ENCODE measurements around the gene PLPP3.

PLPP3 gene

GRCh38 chr1:56495538-56495937 is 83.8 kb downstream of the PLPP3 start:
- DNase-seq (ENCODE audit: low read depth): no peak

GRCh38 chr1:56494306-56494705 is 85.1 kb downstream of the PLPP3 start:
- DNase-seq (ENCODE audit: low read depth): no peak

GRCh38 chr1:56493826-56494225 is 85.5 kb downstream of the PLPP3 start:
- DNase-seq (ENCODE audit: low read depth): no peak

- no peak for DNase-seq (ENCODE audit: low read depth)
These were observed 87.9 kb downstream of the PLPP3 start for GRCh38 chr1:56491441-56491840.

GRCh38 chr1:56490619-56491018 is 88.7 kb downstream of the PLPP3 start:
- no peak for DNase-seq (ENCODE audit: low read depth)

- no peak for DNase-seq (ENCODE audit: low read depth)
These were observed 89.7 kb downstream of the PLPP3 start for GRCh38 chr1:56489695-56490094.

GRCh38 chr1:56484695-56485094 is 94.7 kb downstream of the PLPP3 start:
- no peak for DNase-seq (ENCODE audit: low read depth)

- no peak for DNase-seq (ENCODE audit: low read depth)
These were observed 96.3 kb downstream of the PLPP3 start for GRCh38 chr1:56483104-56483503.

- no peak for DNase-seq (ENCODE audit: low read depth)
These were observed 96.9 kb downstream of the PLPP3 start for GRCh38 chr1:56482486-56482885.

- DNase-seq (ENCODE audit: low read depth): no peak
These were observed 98.1 kb downstream of the PLPP3 start for GRCh38 chr1:56481140-56481694.

- no peak for DNase-seq (ENCODE audit: low read depth)
These were observed 100.6 kb downstream of the PLPP3 start for GRCh38 chr1:56478734-56479133.

- no peak for DNase-seq (ENCODE audit: low read depth)
These were observed 101.9 kb downstream of the PLPP3 start for GRCh38 chr1:56477164-56478111.

- DNase-seq (ENCODE audit: low read depth): no peak
These were observed 105.6 kb downstream of the PLPP3 start for GRCh38 chr1:56473582-56474270.

- no peak for DNase-seq (ENCODE audit: low read depth)
These were observed 106.5 kb downstream of the PLPP3 start for GRCh38 chr1:56472860-56473259.

- no peak for DNase-seq (ENCODE audit: low read depth)
These were observed 109.6 kb downstream of the PLPP3 start for GRCh38 chr1:56469640-56470371.

GRCh38 chr1:56468518-56468917 is 110.8 kb downstream of the PLPP3 start:
- no peak for DNase-seq (ENCODE audit: low read depth)

- DNase-seq (ENCODE audit: low read depth): no peak
These were observed 112.8 kb downstream of the PLPP3 start for GRCh38 chr1:56466538-56466937.

- DNase-seq (ENCODE audit: low read depth): no peak
These were observed 115.1 kb downstream of the PLPP3 start for GRCh38 chr1:56464294-56464693.

GRCh38 chr1:56463376-56463775 is 116.0 kb downstream of the PLPP3 start:
- no peak for DNase-seq (ENCODE audit: low read depth)

- DNase-seq (ENCODE audit: low read depth): no peak
These were observed 117.2 kb downstream of the PLPP3 start for GRCh38 chr1:56462209-56462608.

GRCh38 chr1:56461158-56462127 is 117.9 kb downstream of the PLPP3 start:
- DNase-seq (ENCODE audit: low read depth): no peak
